Tibial nerve (tissue), 4 donors: ENCODE measurements around the gene ZFP3.
A peak's percentile ranks its signal among the peaks of the same experiment; 100 is the strongest.

Experiments used
- CTCF ChIP-seq, 5 experiments: fragments of 200-600 bp in 3 of 5; fragments of 450-650 bp in 2 of 5; sonication (generic) in 3 of 5; IDR thresholded peaks; one replicate each; pipeline ENCODE4 v1.5.1; 2016 to 2019; ENCODE audit warnings: antibody characterized with exemption in 5 of 5, mild to moderate bottlenecking in 3 of 5, moderate library complexity in 2 of 5
- EP300 ChIP-seq, 2 donors: sonication (generic); formaldehyde crosslinking; IDR thresholded peaks; one replicate each; pipeline ENCODE4 v1.6.1; 2017; ENCODE audit warnings: antibody characterized with exemption in 2 of 2, mild to moderate bottlenecking in 1 of 2
- POLR2A ChIP-seq, 2 donors: fragments of 450-650 bp; IDR thresholded peaks; one replicate each; pipeline ENCODE4 v1.6.1; 2017; ENCODE audit warnings: antibody characterized with exemption in 2 of 2, mild to moderate bottlenecking in 2 of 2, moderate library complexity in 2 of 2

- TF ChIP-seq POLR2A (IDR thresholded peaks at IDR 0.05) (no peak), CTCF (IDR thresholded peaks at IDR 0.05) (peak in 1 of 5 experiments; percentile 25), EP300 (IDR thresholded peaks at IDR 0.05) (peak in 1 of 2 donors; percentile 62)
Measured at GRCh38 chr17:5078106-5079028, at the start of gene ZFP3.
